ENCODE results near the gene RTL1.
A peak's percentile ranks its signal among the peaks of the same experiment; 100 is the strongest.

Gene RTL1

GRCh38 chr14:100845341-100845740, 58.2 kb downstream of the RTL1 start:
- DNase-seq: no peak

GRCh38 chr14:100844846-100845245, 58.7 kb downstream of the RTL1 start:
- no peak for DNase-seq

GRCh38 chr14:100844421-100844820, 59.1 kb downstream of the RTL1 start:
- DNase-seq: no peak

GRCh38 chr14:100844082-100844408, 59.5 kb downstream of the RTL1 start:
- DNase-seq: no peak

GRCh38 chr14:100842799-100843198, 60.7 kb downstream of the RTL1 start:
- DNase-seq: no peak

GRCh38 chr14:100841761-100842403, 61.6 kb downstream of the RTL1 start:
- DNase-seq: peak; percentile 75

- no peak for DNase-seq
Observed at GRCh38 chr14:100841066-100841760, 62.3 kb downstream of the RTL1 start.

- DNase-seq: no peak
Observed at GRCh38 chr14:100840286-100841065, 63.0 kb downstream of the RTL1 start.

- no peak for DNase-seq
Observed at GRCh38 chr14:100839681-100840111, 63.8 kb downstream of the RTL1 start.

- DNase-seq: no peak
Observed at GRCh38 chr14:100839315-100839585, 64.3 kb downstream of the RTL1 start.

- DNase-seq: no peak
Observed at GRCh38 chr14:100838493-100839314, 64.8 kb downstream of the RTL1 start.

- no peak for DNase-seq
Observed at GRCh38 chr14:100837805-100838350, 65.6 kb downstream of the RTL1 start.

- no peak for DNase-seq
Observed at GRCh38 chr14:100836941-100837804, 66.3 kb downstream of the RTL1 start.

GRCh38 chr14:100836311-100836805, 67.2 kb downstream of the RTL1 start:
- DNase-seq: no peak

- no peak for DNase-seq
Observed at GRCh38 chr14:100835548-100836310, 67.8 kb downstream of the RTL1 start.

GRCh38 chr14:100834794-100835547, 68.6 kb downstream of the RTL1 start:
- DNase-seq: no peak

- no peak for DNase-seq
Observed at GRCh38 chr14:100834082-100834793, 69.3 kb downstream of the RTL1 start.

GRCh38 chr14:100832311-100832960, 71.1 kb downstream of the RTL1 start:
- no peak for DNase-seq

- DNase-seq: no peak
Observed at GRCh38 chr14:100830681-100831080, 72.8 kb downstream of the RTL1 start.
